ENCODE measurements around the gene TNFSF13B.

DNA sequence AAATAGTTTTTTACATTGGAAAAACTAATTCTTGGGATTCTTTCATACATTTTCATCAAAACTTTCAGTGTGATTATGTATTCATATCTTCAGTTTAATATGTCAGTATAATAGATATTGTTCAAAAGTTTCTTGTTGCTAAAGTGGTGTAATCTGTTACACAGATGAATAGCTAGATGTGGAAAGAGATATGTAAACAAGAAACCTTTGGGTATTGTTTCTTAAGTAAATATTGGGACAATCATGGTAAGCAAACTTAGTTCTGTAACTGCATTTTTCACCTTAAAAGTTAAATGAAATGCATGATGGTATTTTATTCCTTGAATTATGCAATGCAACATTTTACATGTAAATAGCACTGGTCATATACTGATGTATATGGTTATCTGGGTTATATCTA lies 39.1 kb upstream of the TNFSF13B start:
- TF ChIP-seq EZH2 (IDR thresholded peaks at IDR 0.05; ENCODE audit: borderline replicate concordance, low read depth, low read length, severe bottlenecking) (no peak), POLR2A (IDR thresholded peaks at IDR 0.05; ENCODE audit: low read depth, low read length) (no peak), POLR2AphosphoS5 (IDR thresholded peaks at IDR 0.05; ENCODE audit: insufficient read depth, low read depth, low read length) (no peak), JUN (IDR thresholded peaks at IDR 0.05; ENCODE audit: borderline replicate concordance, insufficient read depth, insufficient read length, low read depth) (no peak), MYC (IDR thresholded peaks at IDR 0.05; ENCODE audit: low read depth, low read length) (no peak), FOS (IDR thresholded peaks at IDR 0.05; ENCODE audit: borderline replicate concordance, insufficient read depth, low read length) (no peak)
- TF ChIP-seq, protein P1, sequence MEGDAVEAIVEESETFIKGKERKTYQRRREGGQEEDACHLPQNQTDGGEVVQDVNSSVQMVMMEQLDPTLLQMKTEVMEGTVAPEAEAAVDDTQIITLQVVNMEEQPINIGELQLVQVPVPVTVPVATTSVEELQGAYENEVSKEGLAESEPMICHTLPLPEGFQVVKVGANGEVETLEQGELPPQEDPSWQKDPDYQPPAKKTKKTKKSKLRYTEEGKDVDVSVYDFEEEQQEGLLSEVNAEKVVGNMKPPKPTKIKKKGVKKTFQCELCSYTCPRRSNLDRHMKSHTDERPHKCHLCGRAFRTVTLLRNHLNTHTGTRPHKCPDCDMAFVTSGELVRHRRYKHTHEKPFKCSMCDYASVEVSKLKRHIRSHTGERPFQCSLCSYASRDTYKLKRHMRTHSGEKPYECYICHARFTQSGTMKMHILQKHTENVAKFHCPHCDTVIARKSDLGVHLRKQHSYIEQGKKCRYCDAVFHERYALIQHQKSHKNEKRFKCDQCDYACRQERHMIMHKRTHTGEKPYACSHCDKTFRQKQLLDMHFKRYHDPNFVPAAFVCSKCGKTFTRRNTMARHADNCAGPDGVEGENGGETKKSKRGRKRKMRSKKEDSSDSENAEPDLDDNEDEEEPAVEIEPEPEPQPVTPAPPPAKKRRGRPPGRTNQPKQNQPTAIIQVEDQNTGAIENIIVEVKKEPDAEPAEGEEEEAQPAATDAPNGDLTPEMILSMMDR (IDR thresholded peaks at IDR 0.05; ENCODE audit: extremely low read depth in 1 of 2, insufficient read depth in 1 of 2, low read depth in 1 of 2, low read length in 2 of 2), result no peak
- TF ChIP-seq, protein P2, sequence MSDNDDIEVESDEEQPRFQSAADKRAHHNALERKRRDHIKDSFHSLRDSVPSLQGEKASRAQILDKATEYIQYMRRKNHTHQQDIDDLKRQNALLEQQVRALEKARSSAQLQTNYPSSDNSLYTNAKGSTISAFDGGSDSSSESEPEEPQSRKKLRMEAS (IDR thresholded peaks at IDR 0.05; ENCODE audit: insufficient read depth, insufficient read length), result no peak
